Fibroblast of pulmonary artery (primary cell): Measurements from ENCODE around the gene UBE2F.

ENCODE experiments used
- DNase-seq: peaks from one replicate; pipeline ENCODE4 v3.0.0-alpha.2; 2010; ENCODE audit warnings: low read depth
- H3K4me3 ChIP-seq: replicated peaks from 2 replicates; pipeline ENCODE4 v1.5.1; 2011; ENCODE audit warnings: low read depth, mild to moderate bottlenecking, control low read depth, low read length, moderate library complexity
- TF ChIP-seq, protein P1 (sequence below): IDR thresholded peaks from 2 replicates; pipeline ENCODE4 v1.5.1; 2011; ENCODE audit warnings: mild to moderate bottlenecking, control low read depth, low read length, inconsistent platforms; ENCODE audit errors: missing control alignments

Gene UBE2F

DNA sequence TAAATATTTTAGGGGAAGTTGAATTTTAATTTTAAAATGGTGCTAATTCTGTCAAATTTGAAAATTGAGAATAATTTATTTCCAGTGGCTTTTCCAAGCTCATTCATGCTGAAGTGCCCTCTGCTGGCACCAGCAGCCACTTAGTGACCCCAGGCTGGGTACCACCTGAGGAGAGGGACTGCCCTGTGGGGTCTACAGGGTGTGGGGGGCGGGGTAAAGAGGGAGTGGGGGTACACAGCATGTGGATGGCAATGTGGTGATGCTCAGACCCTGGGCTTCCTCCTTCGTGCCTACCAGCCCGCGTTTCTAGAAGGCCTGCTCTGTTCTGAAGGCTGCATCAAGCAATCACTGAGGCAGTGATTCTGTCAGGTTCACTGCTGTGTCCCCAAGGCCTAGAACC, 48.9 kb downstream of the UBE2F start:
- no peak overlapping the region for H3K4me3 ChIP-seq
- DNase-seq = no peak
- TF ChIP-seq, protein P1, sequence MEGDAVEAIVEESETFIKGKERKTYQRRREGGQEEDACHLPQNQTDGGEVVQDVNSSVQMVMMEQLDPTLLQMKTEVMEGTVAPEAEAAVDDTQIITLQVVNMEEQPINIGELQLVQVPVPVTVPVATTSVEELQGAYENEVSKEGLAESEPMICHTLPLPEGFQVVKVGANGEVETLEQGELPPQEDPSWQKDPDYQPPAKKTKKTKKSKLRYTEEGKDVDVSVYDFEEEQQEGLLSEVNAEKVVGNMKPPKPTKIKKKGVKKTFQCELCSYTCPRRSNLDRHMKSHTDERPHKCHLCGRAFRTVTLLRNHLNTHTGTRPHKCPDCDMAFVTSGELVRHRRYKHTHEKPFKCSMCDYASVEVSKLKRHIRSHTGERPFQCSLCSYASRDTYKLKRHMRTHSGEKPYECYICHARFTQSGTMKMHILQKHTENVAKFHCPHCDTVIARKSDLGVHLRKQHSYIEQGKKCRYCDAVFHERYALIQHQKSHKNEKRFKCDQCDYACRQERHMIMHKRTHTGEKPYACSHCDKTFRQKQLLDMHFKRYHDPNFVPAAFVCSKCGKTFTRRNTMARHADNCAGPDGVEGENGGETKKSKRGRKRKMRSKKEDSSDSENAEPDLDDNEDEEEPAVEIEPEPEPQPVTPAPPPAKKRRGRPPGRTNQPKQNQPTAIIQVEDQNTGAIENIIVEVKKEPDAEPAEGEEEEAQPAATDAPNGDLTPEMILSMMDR = peak; percentile 29

DNA sequence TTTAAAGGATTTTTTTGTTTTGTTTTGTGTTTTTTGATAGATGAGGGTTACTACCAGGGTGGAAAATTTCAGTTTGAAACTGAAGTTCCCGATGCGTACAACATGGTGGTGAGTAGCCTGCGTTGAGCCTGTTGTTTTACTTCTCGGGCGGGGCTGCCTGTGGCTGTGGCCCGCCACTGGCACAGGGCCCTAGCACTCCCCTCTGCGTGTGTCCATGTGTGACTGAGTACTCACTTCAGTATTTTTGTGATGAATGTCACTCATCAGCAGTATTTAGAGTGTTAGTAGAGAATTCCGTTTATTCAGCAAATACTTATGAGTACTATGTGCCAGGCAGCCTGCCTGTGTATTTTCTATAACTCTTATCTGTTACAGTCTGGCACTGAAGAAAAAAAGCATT, 49.7 kb downstream of the UBE2F start:
- TF ChIP-seq, protein P1 = no peak
- H3K4me3 ChIP-seq = no peak overlapping the region
- DNase-seq = no peak

DNA sequence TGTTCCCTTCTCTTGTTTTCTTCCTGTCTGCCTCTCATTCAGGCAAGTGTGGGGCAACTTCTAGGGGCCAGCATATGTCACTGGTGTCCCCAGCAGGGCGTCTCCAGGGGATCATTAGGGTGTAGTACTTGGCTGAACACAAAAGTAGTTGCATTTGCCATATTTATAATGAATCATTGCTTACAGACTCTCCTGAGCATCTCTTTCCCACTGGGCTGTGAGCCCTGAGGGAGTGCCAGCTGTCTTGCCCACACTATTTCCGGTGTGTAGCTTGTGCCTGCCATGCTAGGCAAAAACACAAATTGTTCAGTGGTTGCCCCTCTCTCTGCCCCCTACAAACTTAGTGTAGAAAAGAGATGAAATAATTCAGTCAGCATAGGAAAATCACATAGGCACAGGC, 53.1 kb downstream of the UBE2F start:
- TF ChIP-seq, protein P1 = no peak
- H3K4me3 ChIP-seq = no peak overlapping the region
- no peak for DNase-seq

DNA sequence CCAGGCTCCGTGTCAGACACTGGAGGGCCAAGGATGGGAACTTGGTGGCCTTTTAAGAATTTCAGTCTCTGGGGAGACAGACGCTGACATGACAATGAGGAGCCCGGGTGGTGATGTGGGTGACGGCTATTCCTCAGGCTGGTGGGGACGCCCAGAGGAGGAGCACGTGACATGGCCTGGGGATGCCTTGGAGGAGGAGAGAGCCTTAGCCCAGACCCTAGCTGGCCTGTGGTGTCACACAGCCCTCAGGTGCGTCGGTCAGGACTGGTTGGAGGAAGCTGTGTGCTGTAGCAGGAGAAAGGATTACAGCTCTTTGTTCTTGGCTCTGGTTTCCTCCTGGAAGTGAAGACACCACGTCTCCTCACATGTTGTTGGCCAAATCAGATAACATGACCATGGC, 54.0 kb downstream of the UBE2F start:
- H3K4me3 ChIP-seq = no peak overlapping the region
- no peak for DNase-seq
- TF ChIP-seq, protein P1 = no peak

DNA sequence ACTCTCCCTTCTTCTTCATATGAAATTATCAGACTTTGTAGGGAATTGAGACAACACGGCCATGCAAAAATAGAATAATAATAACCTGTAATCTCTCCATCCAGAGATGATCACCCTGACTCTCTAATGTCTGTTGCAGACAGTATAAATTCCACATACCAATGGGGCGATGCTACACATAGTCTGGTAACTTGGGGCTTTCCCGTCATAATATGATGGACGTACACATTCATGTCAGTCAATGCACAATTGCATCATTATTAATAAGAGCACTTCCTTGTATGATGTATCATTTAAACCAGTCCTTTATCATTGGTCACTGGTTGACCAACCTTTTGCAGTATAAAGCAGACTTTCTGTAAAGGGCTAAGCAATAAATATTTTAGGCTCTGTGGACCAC, 54.5 kb downstream of the UBE2F start:
- no peak for DNase-seq
- TF ChIP-seq, protein P1 = no peak
- H3K4me3 ChIP-seq = no peak overlapping the region

DNA sequence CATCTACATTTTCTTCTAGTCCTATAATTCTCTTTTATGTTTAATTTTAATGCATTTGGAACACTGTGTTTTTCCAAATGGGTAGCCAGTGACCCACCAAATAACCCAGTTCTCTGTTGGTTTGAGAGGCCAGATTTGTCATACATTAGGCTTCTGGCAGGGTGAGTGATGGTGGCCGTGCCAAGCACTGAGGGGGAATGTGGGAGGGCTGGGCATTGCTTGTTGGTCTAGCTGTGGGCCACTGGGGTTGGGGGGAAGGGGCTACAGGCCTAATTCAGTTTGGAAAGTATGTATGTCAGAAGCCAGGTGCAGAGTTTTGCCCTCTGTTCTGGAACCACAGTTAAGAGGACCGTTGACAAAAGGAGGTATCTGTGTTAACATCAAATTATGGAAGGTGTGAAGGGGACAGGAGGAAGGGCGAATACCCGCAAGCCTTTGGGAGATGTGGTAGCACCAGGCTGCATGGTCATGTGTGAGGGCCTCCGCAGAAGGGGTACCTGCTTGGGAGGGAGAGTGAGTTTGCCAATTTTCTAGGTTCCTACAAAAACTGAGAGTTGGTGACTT, 55.9 kb downstream of the UBE2F start:
- TF ChIP-seq, protein P1 = no peak
- no peak overlapping the region for H3K4me3 ChIP-seq
- DNase-seq = no peak

DNA sequence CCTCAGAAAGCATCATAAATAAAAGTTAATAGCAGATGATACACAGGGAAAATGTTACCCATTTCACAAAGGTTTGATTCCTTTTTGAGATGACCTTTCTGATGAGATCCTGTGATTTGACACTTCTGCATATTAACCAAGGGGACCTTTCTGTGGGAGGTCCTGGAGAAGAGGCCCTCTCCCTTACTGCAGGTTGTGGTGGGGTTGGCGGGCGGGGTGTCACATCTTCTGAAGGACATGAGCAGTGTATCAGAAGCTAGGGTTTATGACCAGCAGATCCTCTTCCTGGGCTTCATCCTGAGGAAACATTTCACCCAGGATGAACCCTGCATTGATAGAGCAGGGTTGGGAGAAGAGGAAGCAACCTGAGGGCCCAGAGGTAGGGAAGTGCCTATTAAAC, 56.8 kb downstream of the UBE2F start:
- no peak overlapping the region for H3K4me3 ChIP-seq
- TF ChIP-seq, protein P1 = no peak
- DNase-seq = no peak
